Left renal pelvis (tissue), 4 donors: ENCODE results near the gene HEXD. TPM values are rescaled to one million over a fixed set of nuclear protein-coding genes. Genes with fewer than 3 reads are reported as not detected.
"Not testable (repeated sequence)": the region's sequence is repeated elsewhere in the genome, so short reads cannot be mapped to it uniquely, and the experiment has no call there.

ENCODE experiments used
- DNase-seq, 4 donors: peaks; one replicate each; pipeline ENCODE4 v3.0.0-alpha.2; 2013; ENCODE audit warnings: low read depth in 4 of 4, low spot score in 3 of 4
- polyA plus RNA-seq, 4 donors: library from polyadenylated mRNA; unstranded; fragments of 120-200 nt; gene quantifications; one replicate each; pipeline ENCODE4 v1.2.1, GENCODE V29; 2013; ENCODE audit not compliant: insufficient read length in 4 of 4

The HEXD gene
- polyA plus RNA-seq = 10 to 100 TPM; 30.4 to 61.7 (median 36.4) TPM

- peak in 3 of 4 donors; percentile 75 to 77 (median 76) for DNase-seq
These were observed at the start of gene HEXD, which contains the start of gene OGFOD3 for GRCh38 chr17:82418001-82418986. TSS of gene HEXD (plus strand) at chr17:82418347. CDS start at chr17:82419800, 1,453 bp downstream. TSS of gene OGFOD3 (minus strand) at chr17:82418586. CDS start at chr17:82418485, 101 bp downstream.

- no peak for DNase-seq
These were observed 48.9 kb upstream of the HEXD start for GRCh38 chr17:82369211-82369610.

GRCh38 chr17:82370471-82371332 is 47.4 kb upstream of the HEXD start:
- no peak for DNase-seq

- DNase-seq = no peak
These were observed 46.6 kb upstream of the HEXD start, which contains the start of gene UTS2R for GRCh38 chr17:82371333-82372248. TSS of gene UTS2R (plus strand) at chr17:82371765. CDS start at chr17:82374325, 2,560 bp downstream.

GRCh38 chr17:82372249-82373071 is 45.7 kb upstream of the HEXD start:
- DNase-seq = no peak

GRCh38 chr17:82373072-82373452 is 45.1 kb upstream of the HEXD start:
- not testable (repeated sequence) for DNase-seq

- DNase-seq = no peak
These were observed 44.2 kb upstream of the HEXD start for GRCh38 chr17:82373731-82374625.

- no peak for DNase-seq
These were observed 43.4 kb upstream of the HEXD start for GRCh38 chr17:82374626-82375331.

- no peak for DNase-seq
These were observed 42.6 kb upstream of the HEXD start for GRCh38 chr17:82375359-82376041.

- DNase-seq = no peak
These were observed 42.0 kb upstream of the HEXD start for GRCh38 chr17:82376042-82376730.

- DNase-seq = not testable (repeated sequence)
These were observed 40.9 kb upstream of the HEXD start for GRCh38 chr17:82377294-82377693.

GRCh38 chr17:82377924-82378740 is 40.0 kb upstream of the HEXD start:
- DNase-seq = no peak

- no peak for DNase-seq
These were observed 39.5 kb upstream of the HEXD start for GRCh38 chr17:82378741-82379021.

- DNase-seq = no peak
These were observed 37.1 kb upstream of the HEXD start for GRCh38 chr17:82380860-82381702.

GRCh38 chr17:82381703-82382009 is 36.5 kb upstream of the HEXD start:
- DNase-seq = not testable (repeated sequence)
